Activated CD4-positive, alpha-beta T cell treated with anti-CD3 and anti-CD28 coated beads, Interleukin-2, amount 50 U/mL, for 48 hours (primary cell): ENCODE results near the gene DHRS4.
A peak's percentile ranks its signal among the peaks of the same experiment; 100 is the strongest.
"Not testable (repeated sequence)": the region's sequence is repeated elsewhere in the genome, so short reads cannot be mapped to it uniquely, and the experiment has no call there.

ENCODE experiments used
- DNase-seq, 2 experiments: peaks; one replicate each; pipeline ENCODE4 v3.0.0-alpha.2; 2020

Gene DHRS4

DNA sequence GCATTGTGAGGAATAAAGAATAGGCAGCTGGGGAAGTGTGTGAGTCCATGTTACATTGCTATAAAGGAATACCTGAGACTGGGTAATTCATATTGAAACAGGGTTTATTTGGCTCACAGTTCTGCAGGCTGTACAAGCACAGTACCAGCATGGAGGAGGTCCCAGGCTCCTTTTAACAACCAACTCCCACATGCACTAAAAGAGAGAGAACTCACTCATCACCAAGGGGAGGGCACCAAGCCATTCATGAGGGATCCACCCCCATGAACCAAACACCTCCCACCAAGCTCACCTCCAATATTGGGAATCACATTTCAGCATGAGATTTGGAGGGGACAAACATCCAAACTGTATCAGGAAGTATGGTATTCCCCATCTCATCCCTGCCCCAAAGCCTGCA lies 11.9 kb upstream of the DHRS4 start:
- DNase-seq: no peak

DNA sequence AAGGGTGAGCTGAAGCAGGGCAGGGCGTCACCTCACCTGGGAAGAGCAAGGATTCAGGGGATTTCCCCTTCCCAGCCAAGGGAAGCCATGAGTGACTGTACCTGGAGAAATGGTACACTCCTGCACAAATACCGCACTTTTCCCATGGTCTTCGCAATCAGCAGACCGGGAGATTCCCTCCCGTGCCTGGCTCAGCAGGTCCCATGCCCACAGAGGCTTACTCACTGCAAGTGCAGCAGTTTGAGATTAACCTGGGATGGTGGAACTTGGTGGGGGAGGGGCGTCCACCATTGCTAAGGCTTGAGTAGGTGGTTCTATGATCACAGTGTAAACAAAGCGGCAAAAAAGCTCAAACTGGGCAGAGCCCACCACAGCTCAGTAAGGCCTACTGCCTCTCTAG lies 11.0 kb upstream of the DHRS4 start:
- DNase-seq: no peak

DNA sequence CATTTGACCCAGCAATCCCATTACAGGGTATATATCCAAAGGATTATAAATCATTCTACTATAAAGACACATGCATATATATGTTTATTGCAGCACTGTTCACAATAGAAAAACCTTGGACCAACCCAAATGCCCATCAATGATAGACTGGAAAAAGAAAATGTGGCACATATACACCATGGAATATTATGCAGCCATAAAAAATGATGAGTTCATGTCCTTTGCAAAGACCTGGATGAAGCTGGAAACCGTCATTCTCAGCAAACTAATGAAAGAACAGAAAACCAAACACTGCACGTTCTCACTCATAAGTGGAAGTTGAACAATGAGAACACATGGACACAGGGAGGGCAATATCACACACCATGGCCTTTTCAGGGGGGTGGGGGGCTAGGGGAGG lies 4.5 kb upstream of the DHRS4 start:
- not testable (repeated sequence) for DNase-seq

DNA sequence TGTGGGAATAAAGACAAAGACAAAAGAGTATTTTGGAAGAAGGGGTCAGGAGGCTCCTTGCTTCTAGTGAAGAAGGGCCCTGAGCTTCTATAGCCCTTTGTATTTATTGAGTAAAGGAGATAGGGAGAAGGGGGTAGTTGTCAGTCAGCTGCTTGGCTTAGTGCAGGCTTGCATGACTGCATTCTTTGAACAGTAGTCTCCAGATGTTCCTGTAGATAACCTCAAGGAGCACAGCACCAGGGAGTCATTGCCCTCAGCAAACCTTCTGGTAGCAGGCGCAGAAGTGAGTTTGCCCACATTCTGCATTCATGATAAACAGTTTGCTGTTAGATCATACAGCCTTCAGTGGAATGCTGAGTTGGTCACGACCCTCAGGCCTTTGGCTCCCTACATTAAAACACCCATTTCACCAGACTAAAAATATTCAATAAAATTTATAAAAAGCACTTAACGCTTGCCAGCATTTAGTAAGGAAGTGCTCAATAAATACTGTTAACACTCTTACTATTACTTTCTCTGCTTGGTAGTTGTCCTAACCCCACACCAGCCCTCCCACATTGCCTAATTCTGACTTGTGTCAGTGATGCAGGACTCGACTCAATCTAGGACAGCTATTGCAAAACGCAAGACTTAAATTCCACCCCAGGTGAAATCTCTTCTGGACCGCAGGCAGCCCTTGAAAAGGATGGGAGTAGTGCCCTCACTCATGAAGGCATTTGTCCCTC lies 3.0 kb upstream of the DHRS4 start:
- no peak for DNase-seq

DNA sequence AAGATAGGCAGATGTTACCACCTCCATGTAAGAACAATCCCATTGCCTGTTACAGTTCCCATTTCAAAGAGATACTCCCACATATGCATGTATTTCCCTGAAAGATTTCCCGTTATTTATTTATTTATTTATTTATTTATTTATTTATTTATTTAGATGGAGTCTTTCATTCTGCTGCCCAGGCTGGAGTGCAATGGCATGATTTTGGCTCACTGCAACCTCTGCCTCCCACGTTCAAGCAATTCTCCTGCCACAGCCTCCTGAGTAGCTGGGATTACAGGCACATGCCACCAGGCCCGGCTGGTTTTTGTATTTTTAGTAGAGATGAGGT lies 2.5 kb upstream of the DHRS4 start:
- DNase-seq: not testable (repeated sequence)

DNA sequence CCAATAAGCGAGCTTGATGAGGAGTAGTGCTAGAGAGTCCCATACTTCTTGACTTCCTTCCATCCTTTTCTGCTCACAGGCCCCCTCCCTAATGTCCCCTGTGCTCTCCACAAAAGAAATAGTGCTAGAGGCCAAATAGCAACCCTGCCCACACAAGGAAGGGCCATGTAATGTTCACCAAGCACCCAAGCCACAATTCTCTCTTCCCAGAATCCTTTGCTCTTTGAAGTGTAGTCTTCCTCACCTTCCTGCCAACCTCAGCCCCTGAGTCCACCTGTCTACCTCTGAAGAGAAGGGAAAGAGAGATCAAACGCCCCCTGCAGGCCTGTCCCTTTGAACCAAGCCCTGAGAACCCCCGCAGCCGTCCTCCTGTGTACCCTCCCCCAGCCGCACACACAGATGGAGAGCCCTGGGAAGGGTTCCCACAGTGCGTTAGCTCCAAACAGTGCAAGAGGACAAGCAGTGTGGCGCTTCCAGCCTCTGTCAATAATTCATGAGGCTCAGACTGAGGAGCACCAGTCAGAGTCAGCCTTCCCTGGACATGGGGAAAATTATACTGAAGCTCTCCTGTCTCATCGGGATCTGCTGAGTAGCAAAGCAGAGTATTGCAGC lies 1.9 kb upstream of the DHRS4 start:
- no peak for DNase-seq

DNA sequence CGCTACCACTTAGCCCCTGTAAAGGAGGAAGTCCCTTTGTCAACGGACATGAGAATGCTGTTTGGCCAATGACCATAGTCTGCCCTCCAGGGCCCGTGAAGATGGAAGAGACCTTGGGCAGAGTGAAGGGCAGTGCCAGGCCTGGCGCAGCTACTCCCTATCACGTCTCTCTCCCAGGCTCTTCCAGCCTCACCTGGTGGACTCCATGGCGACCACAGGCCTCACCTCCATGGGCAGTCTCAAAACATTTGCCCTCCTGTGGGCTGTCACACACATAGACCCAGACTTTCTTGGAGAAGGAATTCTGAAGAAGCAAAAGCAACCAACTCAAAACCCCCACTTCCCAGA lies 480 bp upstream of the DHRS4 start:
- DNase-seq: not testable (repeated sequence)

DNA sequence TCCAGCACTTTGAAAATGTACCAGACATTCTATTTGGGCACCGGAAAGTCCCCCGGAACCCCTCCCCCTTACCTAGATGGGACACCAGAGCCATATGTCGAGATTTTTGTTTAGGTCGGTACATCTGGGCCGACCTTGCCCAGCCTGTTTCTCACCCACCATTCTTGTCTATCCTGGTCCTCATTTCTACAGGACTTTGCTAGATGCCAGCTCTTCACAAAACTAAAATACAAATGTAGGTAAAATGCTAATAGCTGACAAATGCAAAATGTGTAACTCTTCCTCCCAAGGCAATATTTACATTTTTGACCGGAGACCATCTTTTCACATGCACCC lies 677 bp downstream of the DHRS4 start:
- not testable (repeated sequence) for DNase-seq

DNA sequence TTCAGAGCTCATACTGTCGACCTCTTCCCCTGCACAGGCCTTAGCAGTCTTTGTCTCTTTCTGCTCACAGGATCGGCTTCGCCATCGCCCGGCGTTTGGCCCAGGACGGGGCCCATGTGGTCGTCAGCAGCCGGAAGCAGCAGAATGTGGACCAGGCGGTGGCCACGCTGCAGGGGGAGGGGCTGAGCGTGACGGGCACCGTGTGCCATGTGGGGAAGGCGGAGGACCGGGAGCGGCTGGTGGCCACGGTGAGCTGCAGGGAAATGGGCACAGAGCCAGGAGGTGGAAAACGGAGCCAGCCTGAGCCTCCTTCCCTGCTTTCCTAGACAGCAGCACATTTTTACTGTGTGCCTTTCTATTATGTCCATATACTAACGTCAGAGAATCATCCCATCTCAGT lies 1.4 kb downstream of the DHRS4 start:
- DNase-seq: not testable (repeated sequence)

DNA sequence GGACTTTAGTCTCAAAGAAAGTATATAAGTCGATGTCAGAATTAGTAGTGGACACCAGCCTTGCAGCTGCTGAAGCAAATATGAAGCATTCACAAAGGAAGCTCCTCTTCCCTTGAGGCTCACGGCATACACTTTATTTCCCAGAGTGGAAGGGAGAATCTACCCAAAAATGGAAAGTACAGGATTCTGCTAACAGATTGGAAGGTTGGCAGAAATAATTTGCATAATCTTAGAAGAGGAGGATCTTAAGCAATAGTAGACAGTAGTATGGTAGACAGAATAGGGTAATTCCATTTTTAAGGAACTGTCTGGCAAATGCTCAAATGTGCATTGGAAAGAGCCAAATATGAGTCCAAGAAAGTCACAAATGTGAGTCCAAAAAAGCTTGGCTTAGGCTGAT lies 2.2 kb downstream of the DHRS4 start:
- DNase-seq: not testable (repeated sequence)

DNA sequence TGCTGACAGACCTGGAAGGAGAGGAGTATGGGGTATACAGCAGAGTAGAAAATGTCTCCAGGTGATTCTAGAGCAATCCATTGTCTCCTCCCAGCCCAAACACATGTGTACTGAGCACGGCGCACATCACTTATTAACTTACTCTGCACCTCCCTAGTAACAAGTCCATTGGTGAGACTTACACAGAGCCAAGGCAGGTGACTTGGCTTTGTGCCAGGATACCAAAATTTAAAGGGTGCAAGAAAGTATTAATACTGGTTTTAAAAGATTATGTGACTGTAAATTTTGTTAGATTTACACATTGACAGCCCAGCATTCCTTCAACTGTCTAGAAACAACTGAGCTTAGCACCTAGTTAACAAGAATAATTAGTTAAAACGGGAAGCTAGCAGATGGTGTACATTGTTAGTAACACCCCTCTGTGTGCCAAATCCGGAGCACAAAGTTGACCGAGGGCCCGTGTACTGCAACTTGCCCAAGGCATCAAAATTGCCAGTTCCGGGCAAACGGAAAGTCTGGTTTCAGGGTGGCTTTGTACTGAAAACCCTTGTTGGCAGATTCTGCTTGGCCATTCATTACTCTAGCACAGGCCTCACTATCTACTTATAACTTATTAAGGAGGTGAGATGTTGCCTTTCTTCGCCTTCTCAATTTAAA lies 4.5 kb downstream of the DHRS4 start:
- not testable (repeated sequence) for DNase-seq

DNA sequence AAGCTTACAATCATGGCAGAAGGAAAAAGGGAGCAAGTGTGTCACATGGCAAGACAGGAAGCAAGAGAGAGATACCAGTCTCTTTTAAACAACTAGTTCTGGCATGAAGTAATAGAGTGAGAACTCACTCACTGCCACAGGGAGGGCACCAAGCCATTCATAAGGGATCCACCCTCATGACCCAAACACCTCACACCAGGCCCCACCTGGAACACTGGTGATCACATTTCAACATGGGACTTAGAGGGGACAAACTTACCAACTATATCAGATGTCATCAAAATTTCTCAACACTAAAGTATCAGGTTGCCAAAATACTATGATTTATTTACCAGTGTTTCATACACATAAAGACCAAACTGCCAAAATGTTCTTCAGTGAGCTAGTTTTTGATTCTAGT lies 7.3 kb downstream of the DHRS4 start:
- not testable (repeated sequence) for DNase-seq

DNA sequence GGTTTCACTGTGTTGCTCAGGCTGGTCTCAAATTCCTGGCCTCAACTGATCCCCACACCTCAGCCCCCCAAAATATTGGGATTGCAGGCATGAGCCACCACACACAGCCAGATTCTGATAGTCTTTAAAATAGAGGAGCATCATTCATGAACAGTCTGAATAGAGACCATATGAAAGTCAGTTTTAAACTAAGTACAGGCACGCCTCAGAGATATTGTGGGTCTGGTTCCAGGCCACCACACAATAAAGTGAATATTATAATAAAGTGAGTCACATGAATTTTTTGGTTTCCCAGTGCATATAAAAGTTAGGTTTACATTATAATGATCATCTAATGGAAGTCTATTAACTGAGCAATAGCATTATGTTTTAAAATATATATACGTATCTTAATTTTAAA lies 8.1 kb downstream of the DHRS4 start:
- not testable (repeated sequence) for DNase-seq

DNA sequence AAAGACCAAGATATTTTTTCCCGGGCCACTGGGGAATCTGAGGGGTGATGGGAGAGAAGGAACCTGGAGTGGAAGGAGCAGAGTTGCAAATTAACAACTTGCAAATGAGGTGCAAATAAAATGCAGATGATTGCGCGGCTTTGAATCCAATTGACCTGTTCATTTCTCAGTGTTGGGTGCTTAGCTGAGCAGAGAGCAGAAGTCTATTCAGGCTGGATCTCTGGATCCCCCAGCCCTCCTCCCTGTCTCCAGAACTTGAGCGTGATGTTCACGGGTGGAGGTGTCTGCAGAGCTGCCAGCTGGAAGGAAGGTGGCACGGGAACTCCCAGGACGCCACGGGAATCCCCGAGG lies 15.5 kb downstream of the DHRS4 start:
- not testable (repeated sequence) for DNase-seq

DNA sequence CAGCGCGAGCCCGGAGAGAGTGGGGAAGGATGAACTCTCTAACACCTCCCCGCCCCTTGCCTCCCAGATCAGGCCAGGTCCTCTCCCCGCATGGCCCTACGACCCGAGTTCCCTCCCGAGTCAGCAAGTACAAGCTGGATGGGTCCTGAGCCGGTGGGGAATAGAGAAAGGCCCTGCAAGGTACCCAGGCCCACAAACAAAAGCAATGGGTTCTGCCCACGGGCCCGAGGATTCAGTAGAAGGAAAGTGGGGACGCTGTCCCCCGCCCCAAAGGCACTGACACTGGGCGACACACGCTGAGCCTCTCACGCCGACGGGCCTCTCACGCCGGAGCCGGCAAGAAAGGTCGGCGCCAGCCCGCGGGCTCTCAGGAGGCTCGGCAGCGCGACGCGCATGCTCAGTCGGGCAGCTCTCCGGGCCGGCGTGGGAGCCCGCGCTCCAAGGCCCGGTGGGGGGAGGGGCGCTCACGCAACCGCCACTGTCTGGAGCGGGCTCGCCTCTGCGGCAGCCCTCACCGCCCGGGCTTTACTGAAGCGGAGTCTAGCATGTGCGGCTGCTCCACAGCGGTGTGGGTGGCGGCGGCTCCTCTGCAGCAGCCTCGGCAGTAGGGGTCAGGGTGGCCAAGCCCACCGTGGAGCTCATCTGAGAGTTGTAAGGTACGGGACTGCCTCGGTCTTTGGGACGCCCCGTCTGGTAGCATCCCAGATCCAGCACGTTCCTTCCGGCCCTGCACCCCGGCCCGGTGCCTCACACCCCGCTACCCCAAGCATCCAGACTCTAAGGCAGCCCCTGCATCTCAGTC lies 16.1 kb downstream of the DHRS4 start:
- peak; percentile 78 to 80 for DNase-seq

DNA sequence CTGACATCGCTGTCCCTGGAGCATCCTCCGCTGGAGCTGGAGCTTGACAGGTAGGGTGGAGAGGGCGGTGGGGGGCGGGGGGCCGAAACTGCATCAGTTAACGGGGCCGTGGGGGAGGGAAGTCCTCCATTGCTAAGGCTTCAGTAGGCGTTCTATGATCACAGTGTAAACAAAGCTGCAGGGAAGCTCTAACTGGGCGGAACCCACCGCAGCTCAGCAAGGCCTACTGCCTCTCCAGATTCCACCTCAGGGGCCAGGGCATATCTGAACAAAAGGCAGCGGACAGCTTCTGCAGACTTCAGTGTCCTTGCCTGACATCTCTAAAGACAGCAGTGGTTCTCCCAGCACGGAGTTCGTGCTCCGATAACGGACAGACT lies 16.7 kb downstream of the DHRS4 start:
- not testable (repeated sequence) for DNase-seq

DNA sequence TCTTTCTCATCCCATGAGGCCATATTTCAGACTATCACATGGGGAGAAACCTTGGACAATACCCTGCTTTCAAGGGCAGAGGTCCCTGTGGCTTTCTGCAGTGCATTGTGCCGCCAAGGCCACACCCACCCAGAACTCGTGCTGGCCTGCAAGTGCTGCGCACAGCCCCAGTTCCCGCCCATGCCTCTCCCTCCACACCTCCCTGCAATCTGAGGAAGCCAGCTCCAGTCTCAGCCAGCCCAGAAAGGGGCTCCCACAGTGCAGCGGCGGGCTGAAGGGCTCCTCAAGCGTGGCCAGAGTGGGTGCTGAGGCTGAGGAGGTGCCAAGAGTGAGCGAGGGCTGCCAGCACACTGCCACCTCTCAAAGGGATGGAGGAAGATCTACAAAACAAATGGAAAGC lies 19.6 kb downstream of the DHRS4 start:
- DNase-seq: not testable (repeated sequence)

DNA sequence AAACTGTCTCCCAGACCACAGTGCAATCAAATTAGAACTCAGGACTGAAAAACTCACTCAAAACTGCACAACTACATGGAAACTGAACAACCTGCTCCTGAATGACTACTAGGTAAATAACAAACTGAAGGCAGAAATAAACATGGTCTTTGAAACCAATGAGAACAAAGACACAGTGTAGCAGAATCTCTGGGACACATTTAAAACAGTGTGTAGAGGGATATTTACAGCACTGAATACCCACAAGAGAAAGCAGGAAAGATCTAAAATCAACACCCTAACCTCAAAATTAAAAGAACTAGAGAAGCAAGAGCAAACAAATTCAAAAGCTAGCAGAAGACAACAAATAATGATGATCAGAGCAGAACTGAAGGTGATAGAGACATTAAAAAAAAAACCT lies 20.5 kb downstream of the DHRS4 start:
- not testable (repeated sequence) for DNase-seq

DNA sequence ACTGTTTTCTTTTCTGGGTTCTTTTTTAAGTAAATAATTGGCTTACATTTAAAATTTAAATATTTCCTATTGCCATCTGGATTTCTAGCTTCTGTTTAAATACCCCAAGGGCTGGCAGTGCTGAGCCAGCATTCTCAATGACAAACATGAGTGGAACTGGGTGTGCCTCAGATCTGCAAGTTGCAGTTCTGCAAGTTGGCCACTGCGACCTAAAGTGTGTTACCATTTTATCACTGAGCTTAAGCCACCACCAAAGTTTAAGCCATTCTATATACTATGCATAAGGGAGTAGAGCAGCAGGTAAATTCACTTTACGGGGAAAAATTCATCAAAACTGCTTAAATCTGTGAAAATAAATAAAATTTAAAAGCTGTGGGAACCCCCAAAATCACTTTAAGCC lies 23.6 kb downstream of the DHRS4 start:
- not testable (repeated sequence) for DNase-seq

DNA sequence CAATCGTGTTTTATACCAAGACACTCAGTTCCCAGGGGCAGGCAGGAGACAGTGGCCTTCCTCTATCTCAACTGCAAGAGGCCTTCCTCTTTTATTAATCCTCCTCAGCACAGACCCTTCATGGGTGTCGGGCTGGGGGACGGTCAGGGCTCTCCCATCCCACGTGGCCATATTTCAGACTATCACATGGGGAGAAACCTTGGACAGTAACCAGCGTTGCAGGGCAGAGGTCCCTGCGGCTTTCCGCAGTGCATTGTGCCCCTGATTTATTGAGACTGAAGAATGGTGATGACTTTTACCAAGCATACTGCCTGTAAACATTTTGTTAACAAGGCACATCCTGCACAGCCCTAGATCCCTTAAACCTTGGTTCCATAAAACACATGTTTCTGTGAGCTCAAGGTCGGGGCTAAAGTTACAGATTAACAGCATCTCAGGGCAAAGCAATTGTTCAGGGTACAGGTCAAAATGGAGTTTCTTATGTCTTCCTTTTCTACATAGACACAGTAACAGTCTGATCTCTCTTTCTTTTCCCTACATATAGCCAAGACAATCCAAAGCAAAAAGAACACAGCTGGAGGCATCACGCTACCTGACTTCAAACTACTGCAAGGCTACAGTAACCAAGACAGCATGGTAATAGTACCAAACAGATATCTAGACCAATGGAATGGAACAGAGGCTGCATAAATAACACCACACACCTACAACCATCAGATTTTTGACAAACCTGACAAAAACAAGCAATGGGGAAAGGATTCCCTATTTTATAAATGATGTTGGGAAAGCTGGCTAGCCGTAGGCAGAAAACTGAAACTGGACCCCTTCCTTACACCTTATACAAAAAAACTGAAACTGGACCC lies 28.6 kb downstream of the DHRS4 start:
- DNase-seq: not testable (repeated sequence)

DNA sequence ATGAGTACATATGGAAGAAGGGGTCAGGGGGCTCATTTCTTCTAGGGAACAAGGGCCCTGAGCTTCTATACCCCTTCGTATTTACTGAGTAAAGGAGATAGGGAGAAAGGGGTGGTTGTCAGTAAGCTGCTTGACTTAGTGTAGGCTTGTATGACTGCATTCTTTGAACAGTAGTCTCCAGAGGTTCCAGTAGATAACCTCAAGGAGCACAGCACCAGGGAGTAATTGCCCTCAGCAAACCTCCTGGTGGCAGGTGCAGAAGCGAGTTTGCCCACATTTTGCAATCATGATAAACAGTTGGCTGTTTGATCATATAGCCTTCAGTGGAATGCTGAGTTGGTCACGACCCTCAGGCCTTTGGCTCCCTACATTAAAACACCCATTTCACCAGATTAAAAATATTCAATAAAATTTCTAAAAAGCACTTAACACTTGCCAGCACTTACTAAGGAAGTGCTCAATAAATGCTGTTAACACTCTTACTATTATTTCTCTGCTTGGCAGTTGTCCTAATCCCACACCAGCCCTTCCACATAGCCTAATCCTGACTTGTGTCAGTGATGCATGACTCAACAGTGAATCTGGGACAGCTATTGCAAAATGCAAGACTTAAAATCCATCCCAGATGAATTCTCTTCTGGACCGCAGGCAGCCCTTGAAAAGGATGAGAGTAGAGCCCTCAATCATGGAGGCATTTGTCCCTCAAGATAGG lies 31.5 kb downstream of the DHRS4 start:
- no peak for DNase-seq

DNA sequence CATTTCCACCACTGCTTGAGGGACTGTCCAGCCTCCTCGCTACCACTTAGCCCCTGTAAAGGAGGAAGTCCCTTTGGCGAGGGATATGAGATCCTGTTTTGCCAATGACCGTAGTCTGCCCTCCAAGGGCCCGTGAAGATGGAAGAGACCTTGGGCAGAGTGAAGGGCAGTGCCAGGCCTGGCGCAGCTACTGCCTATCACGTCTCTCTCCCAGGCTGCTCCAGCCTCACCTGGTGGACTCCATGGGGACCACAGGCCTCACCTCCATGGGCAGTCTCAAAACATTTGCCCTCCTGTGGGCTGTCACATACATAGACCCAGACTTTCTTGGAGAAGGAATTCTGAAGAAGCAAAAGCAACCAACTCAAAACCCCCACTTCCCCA lies 34.6 kb downstream of the DHRS4 start:
- DNase-seq: not testable (repeated sequence)
